Measurements from ENCODE around the gene CEBPA. TPM values are rescaled to one million over a fixed set of nuclear protein-coding genes. Genes with fewer than 3 reads are reported as not detected.

Gene CEBPA
- total RNA-seq, 3 donors from 2014 or later (not counting 1 experiment from before 2014, with no cell fraction given), result 7.6 to 19.5 (median 8.2) TPM

DNA sequence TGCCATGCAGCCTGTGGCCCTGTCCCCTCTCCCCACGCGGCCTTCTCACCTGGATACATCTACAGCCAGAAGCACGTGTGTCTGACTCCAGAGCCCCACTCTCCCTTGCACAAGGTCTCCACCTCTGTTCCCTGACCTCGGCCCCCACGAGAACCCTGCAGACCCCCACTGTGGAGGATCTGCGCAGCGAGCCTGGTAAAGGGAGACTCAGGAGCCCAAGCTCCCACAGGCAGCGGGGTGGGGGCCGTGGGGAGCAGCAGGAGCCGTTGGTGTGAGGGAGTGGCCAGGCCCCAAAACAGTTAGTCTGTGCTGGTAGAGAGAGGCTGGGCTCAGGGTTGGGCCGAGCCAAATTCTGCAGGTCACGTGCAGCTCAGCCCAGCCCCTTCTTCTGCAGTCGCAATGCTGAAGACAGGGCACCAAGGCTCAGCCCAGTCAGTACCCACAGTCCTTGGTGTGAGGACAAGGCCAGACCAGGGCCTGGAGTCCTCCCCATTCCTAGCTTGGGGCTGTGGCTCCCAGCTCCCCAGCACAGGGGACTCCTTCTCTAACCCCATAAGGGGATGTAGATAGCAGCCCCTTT lies 48.0 kb downstream of the CEBPA start:
- 91% methylated on average over 13 of the region's 13 CpGs for WGBS (ENCODE audit: insufficient coverage)
- Histone ChIP-seq H3K36me3 (ENCODE audit: control insufficient read depth, insufficient read depth, low read length) (no peaks in the 10 kb centered on the region), H3K27me3 (ENCODE audit: control insufficient read depth, insufficient read depth, low read length) (no peaks in the 10 kb centered on the region), H3K27ac (ENCODE audit: low read length) (no peak overlapping the region), H3K4me1 (ENCODE audit: control insufficient read depth, insufficient read depth, low read length) (peaks cover 5% of the 10 kb centered on the region), H3K9me3 (ENCODE audit: control insufficient read depth, insufficient read depth, low read length) (no peaks in the 10 kb centered on the region), H3K4me3 (ENCODE audit: low read length) (no peak overlapping the region)
- no peak for TF ChIP-seq CTCF (IDR thresholded peaks at IDR 0.05)
- Mint-ChIP-seq H3K27ac (no peak overlapping the region), H3K4me3 (no peak overlapping the region), H3K4me1 (no peaks in the 10 kb centered on the region), H3K9me3 (no peaks in the 10 kb centered on the region), H3K36me3 (no peaks in the 10 kb centered on the region), H3K27me3 (ENCODE audit: low read depth in 2 of 2) (no peaks in the 10 kb centered on the region)
- no peak for ATAC-seq
- intact Hi-C loops (cut with micrococcal nuclease), result no loop called here
- DNase-seq, result no peak

- Mint-ChIP-seq H3K4me1 (no peaks in the 10 kb centered on the region), H3K36me3 (no peaks in the 10 kb centered on the region), H3K9me3 (no peaks in the 10 kb centered on the region), H3K27ac (no peak overlapping the region), H3K27me3 (ENCODE audit: low read depth in 2 of 2) (no peaks in the 10 kb centered on the region), H3K4me3 (no peak overlapping the region)
- Histone ChIP-seq H3K27ac (ENCODE audit: low read length) (no peak overlapping the region), H3K27me3 (ENCODE audit: control insufficient read depth, insufficient read depth, low read length) (no peaks in the 10 kb centered on the region), H3K4me1 (ENCODE audit: control insufficient read depth, insufficient read depth, low read length) (peaks cover 9% of the 10 kb centered on the region), H3K36me3 (ENCODE audit: control insufficient read depth, insufficient read depth, low read length) (no peaks in the 10 kb centered on the region), H3K4me3 (ENCODE audit: low read length) (no peak overlapping the region), H3K9me3 (ENCODE audit: control insufficient read depth, insufficient read depth, low read length) (no peaks in the 10 kb centered on the region)
- 81% methylated on average over 8 of the region's 8 CpGs for WGBS (ENCODE audit: insufficient coverage)
- no peak for ATAC-seq
- no peak for DNase-seq
- intact Hi-C loops (cut with micrococcal nuclease), result no loop called here
- TF ChIP-seq CTCF (IDR thresholded peaks at IDR 0.05), result no peak
Measured at GRCh38 chr19:33252971-33253370, 49.4 kb downstream of the CEBPA start.

DNA sequence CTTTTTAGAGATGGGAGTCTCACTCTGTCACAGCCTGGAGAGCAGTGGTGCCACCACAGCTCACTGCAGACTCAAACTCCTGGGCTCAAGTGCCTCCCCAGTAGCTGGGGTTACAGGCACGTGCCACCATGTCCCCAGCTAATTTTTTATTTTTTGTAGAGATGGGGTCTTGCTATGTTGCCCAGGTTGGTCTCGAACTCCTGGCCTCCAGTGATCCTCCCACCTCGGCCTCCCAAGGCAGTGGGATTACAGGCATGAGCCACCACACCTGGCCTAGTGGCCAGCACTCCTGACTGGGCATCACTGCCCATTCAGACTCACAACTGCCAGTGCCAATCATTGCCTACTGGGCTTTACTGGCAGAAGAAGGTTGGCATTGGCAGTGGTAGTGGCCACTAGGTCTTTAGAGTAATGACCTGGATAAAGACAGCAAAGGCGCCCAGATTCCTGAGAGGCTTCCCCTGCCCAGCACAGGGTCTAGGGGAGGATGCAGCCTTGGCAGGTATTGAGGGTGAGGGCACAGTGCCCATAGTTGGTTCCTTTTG lies 49.8 kb downstream of the CEBPA start:
- no peak overlapping the region for H3K4me3 Mint-ChIP-seq

More for the DNA sequence above, 49.8 kb downstream of the CEBPA start:
- H3K36me3 ChIP-seq (ENCODE audit: control insufficient read depth, insufficient read depth, low read length), result no peaks in the 10 kb centered on the region
- TF ChIP-seq CTCF (IDR thresholded peaks at IDR 0.05), result no peak
- intact Hi-C loops (cut with micrococcal nuclease), result no loop called here
- Mint-ChIP-seq H3K36me3 (no peaks in the 10 kb centered on the region), H3K27ac (no peak overlapping the region), H3K27me3 (ENCODE audit: low read depth in 2 of 2) (no peaks in the 10 kb centered on the region), H3K4me1 (no peaks in the 10 kb centered on the region), H3K9me3 (no peaks in the 10 kb centered on the region)
- no peak overlapping the region for H3K27ac ChIP-seq (ENCODE audit: low read length)
- DNase-seq, result no peak
- 83% methylated on average over 4 of the region's 4 CpGs for WGBS (ENCODE audit: insufficient coverage)
- H3K4me3 ChIP-seq (ENCODE audit: low read length), result no peak overlapping the region
- no peaks in the 10 kb centered on the region for H3K9me3 ChIP-seq (ENCODE audit: control insufficient read depth, insufficient read depth, low read length)
- H3K27me3 ChIP-seq (ENCODE audit: control insufficient read depth, insufficient read depth, low read length), result no peaks in the 10 kb centered on the region
- peaks cover 9% of the 10 kb centered on the region for H3K4me1 ChIP-seq (ENCODE audit: control insufficient read depth, insufficient read depth, low read length)
- ATAC-seq, result no peak

Data from natural killer cell (primary cell).